G401 (cell line): ENCODE data around the gene ZNF366. TPM values are rescaled to one million over a fixed set of nuclear protein-coding genes. Genes with fewer than 3 reads are reported as not detected.
A peak's percentile ranks its signal among the peaks of the same experiment; 100 is the strongest.

Experiments
- DNase-seq: peaks from one replicate; pipeline ENCODE4 v3.0.0-alpha.2; 2015; ENCODE audit warnings: low spot score
- in situ Hi-C: cut with HindIII; loops from 2 replicates; pipeline ENCODE4 v1.10.0; 2016; ENCODE audit warnings: low sequenced_read_pairs, mixed read lengths
- total RNA-seq: library from RNA; depleted of rRNA; stranded (reverse); fragments of >200 nt; shearing (Covaris generic); gene quantifications from 2 replicates; pipeline ENCODE4 v1.2.3, GENCODE V29; 2014

Gene ZNF366
- total RNA-seq, 1 experiment from 2014 or later, result not detected

GRCh38 chr5:72452515-72453245 is 54.5 kb downstream of the ZNF366 start:
- DNase-seq, result no peak
- in situ Hi-C loops, result no loop called here

- peak; percentile 8 for DNase-seq
- in situ Hi-C loops, result no loop called here
Measured at GRCh38 chr5:72451741-72452505, 55.3 kb downstream of the ZNF366 start.

- in situ Hi-C loops, result no loop called here
- no peak for DNase-seq
Measured at GRCh38 chr5:72448368-72448767, 58.8 kb downstream of the ZNF366 start.

DNA sequence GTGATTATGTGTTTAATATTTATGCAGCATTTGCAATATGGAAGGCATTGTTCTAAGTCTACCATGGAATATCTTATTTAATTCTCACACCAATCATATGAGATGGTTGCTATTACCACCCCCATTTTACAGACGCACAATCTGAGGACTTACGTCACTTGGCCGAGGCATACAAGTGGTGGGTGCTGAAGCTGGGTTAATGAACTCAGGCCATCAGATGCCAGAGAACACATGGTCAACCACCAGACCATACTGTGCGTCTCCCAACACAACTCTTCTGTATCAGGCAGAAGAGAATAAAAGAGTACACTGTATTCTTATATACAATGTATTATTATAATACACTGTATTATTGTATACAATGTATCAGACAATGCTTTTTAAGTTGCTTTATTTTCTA is 59.5 kb downstream of the ZNF366 start:
- in situ Hi-C loops, result no loop called here
- no peak for DNase-seq

DNA sequence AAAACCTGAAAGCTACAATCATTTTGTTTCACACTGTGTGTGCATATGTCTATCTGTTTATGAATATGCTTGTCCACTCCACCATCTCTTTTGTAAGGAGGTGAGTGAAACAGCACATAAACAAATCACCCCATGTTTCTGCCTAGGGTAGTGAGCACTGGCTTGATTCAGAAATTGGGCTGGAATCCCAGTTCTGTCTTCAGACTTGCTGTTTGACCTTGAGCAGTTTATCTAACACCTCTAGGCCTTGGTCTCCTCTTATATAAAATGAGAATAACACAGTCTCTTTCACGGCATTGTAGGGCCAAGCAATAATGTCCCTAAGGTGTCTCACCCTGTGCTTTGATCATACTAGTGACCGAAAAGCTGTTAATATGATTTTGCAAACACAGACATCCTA is 61.2 kb downstream of the ZNF366 start:
- in situ Hi-C loops, result no loop called here
- peak; percentile 37 for DNase-seq

GRCh38 chr5:72443883-72444282 is 63.3 kb downstream of the ZNF366 start:
- in situ Hi-C loops, result no loop called here
- DNase-seq, result no peak

GRCh38 chr5:72441862-72442540 is 65.2 kb downstream of the ZNF366 start:
- in situ Hi-C loops, result no loop called here
- no peak for DNase-seq

GRCh38 chr5:72441094-72441723 is 66.0 kb downstream of the ZNF366 start:
- no peak for DNase-seq
- in situ Hi-C loops, result no loop called here

DNA sequence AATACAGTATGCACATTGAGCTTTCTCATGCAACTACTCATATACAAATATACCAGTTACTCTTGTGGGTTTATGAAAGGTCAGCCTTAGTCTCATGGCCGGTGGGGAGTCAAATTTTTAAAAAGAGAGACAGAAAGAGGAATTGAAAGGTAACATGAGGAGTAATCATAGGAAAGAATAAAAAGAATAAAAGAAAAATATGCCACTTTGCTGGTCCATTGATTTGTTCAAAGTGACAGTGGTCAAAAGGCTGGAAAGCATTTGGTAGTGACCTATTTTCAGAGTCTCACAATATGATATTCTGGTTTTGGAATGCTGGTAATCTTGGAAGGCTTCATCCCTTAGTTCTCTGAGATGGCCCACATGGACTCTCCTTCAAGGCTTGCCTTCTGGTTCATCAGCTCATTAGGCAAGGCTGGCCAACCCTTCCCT is 67.0 kb downstream of the ZNF366 start:
- in situ Hi-C loops, result no loop called here
- DNase-seq, result no peak

DNA sequence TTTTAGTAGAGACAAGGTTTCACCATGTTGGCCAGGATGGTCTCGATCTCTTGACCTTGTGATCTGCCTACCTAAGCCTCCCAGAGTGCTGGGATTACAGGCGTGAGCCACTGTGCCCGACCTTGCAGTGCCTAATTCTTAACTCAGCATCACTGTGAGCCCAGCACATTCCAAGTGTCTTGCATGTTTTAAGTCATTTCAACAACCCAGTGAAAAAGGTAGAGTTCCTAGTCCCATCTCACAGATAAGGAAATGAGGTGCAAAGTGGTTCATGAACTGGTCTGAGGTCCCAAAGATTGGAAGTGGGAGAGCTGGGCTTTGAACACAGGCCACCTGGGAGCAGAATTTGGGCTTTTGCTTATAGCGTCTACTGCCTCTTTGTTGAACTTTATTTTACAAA is 68.0 kb downstream of the ZNF366 start:
- in situ Hi-C loops, result no loop called here
- DNase-seq, result no peak

DNA sequence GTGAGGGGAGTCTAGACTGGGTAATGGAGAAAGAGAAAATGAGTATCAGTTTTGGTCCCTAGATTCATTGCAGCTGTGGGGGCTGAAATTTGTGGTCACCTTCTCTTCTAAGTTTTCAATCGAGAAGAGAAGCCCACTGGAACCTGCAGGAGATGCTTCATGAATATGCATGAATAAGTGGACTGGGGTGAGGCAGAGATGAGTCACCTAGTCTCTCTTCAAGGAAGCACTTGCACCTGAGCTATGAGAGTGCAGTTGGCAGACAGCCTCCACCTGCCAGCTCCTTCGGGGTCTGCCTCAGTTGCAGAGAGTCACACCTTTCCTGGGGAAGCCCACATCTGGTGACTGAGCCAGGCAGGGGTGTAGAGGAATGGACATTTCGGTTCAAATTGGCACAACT is 69.1 kb downstream of the ZNF366 start:
- DNase-seq, result no peak
- in situ Hi-C loops, result no loop called here

DNA sequence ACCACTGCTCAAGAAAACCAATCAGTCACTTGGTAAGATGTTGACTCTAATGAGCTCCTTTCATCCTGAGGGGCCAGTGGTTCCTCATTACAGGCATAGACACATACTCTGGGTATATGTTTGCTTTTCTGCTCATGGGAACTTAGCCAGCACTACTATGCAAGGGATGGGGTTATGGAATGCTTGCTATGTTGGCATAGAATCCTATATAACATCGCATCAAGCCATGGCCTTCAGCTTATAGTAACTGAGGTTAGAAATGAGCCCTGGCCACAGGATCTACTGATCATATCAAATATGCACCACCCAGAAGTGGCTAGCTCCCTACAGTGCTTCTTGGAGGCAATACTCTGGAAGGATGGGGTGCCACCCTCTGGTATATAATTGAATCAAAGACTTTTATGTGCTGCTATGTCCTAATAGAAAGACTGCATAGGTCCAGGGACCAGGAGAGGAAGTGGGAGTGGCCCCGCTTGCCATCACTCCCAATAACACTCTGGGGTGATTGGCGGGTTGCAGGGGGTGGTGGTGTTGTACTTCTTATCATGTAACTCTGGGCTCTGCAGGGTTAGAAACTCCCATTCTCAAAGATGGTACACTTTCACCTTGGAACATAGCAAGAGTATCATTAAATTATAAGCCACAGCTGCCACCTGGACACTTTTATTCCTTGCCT is 70.3 kb downstream of the ZNF366 start:
- in situ Hi-C loops, result no loop called here
- no peak for DNase-seq

DNA sequence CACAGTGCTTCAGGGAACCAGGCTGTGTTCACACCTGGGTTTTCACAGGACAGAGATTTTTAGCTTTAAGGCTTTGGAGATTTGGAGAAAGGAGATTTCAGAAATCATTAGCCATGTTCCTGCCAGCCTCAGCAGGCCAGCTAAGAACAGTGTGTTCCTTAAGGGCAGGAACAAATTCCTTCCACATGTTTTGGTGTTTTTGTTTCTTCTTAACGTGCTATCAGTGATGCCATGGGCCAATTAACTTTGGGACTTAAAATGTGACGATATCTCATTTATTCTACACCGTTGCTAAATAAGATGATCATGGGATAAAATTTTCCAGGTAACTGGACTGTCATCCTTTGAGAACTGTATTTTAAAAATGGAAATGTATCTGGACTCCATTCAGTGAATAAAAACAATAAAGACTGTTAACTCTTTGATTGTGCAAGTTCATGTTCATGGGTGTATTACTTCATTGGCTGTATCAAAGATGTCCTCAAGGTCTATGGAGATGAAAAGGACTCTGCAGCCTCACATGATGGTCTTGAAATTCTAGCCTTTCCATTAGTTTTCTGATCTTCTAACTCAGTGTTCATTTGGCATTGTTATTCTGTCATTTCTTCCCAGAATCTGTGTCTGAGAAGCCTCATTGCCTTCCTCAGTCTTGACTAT is 72.3 kb downstream of the ZNF366 start:
- no peak for DNase-seq
- in situ Hi-C loops, result no loop called here

DNA sequence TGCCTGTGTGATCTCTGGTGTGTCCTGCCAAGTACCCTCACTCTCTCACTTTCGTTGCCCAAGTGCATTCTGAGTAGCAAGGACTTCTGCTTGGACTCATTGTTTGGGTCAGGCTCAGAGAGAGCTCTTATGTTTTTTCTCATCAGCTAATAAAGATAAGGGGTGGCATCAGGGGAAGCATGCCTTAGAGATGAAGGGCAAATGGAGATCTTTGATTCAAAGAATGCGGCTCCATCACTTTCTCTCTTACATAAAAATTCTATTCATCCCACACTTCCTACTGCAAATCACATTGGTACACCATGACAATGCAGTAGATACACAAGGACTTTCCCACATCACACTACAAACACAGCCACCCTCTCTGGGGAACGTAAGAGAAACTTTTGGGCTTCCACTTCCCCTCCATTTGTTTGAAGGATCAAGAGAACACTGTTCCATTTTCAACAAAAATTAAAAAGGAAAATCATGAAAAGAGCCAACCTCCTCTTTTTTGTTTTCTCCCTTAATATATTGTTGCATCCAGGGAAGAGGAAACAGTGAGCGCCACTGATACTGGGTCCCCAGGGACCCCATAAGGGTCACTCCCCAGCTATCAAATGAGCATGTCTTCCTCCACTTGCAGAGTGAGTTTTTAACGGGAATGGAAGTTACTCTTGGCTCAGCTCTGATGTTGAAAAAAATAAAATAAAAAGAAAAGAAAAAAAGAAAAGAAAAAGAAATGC is 73.0 kb downstream of the ZNF366 start:
- in situ Hi-C loops, result no loop called here
- DNase-seq, result no peak

DNA sequence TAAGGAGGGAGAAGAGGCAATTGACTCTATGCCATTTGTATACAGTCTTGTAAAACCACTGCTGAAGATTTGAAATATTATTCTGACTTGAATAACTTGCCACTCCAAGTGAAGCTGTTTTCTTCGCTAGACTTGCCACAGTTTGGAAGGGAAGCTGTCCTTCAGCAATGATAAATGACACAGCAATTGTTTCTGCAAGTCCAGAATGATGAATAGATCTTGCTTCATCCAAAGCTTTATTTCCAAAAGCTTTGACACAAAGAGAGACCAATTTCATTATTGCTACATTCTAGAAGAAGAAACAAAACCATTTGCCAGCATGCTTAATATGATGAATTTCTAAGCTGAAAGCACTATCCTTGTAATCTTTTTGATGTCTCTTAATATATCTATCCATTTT is 73.7 kb downstream of the ZNF366 start:
- no peak for DNase-seq
- in situ Hi-C loops, result no loop called here

- in situ Hi-C loops, result no loop called here
Measured at GRCh38 chr5:72428669-72429068, 78.5 kb downstream of the ZNF366 start.

DNA sequence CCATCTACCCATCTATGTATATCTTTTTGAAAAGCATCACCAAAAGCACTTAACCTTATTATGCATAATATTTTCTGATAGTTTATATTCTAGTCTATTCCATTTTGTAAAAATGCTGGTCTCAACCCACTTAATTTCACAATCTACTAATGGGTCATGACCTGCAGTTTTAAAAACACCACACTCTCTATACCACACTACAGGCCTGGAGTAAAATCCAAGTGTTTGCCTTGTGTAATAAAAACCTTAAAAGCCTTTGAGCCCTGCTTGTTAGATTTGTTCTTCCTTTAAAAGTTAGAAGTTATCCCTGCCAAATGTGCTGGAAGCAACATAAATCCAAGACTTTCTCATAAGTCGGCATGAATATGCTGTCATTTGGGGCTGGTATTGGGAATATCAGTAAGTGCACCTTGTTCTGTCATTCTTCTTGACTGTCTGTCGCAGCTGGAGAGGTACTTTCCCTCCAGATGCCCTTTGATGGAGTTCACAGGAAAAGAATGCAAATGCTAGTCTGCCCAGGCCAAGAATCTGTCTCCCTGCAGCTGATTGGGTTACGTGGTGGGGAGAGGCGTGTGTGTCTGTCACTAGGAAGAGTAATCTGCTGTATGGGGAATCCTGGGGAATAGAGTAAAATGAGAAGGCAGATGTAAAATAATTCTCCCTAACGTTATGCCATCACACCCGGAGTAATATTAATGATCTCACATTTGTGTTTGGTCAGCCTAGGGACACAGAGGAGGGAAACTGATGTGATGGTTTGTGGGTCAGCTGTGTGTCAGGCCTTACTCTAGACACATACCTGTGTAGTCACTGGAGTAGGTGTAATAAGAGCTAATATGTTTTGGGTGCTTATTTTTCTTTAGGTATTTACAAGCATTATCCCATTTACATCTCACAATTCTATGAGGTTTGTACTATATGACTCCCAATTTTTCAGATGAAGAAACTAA is 79.4 kb downstream of the ZNF366 start:
- DNase-seq, result no peak
- in situ Hi-C loops, result no loop called here

More at GRCh38 chr5:72428669-72429068, 78.5 kb downstream of the ZNF366 start:
- DNase-seq, result no peak
